Measurements from ENCODE around the gene ZNF217. TPM values are rescaled to one million over a fixed set of nuclear protein-coding genes. Genes with fewer than 3 reads are reported as not detected.
"Not testable (repeated sequence)": the region's sequence is repeated elsewhere in the genome, so short reads cannot be mapped to it uniquely, and the experiment has no call there.

The ZNF217 gene
- total RNA-seq, 1 donor from 2014 or later, result 33.8 TPM

GRCh38 chr20:53621482-53622246 is 28.0 kb upstream of the ZNF217 start:
- DNase-seq, result peak; percentile 92

GRCh38 chr20:53618490-53619000 is 24.9 kb upstream of the ZNF217 start:
- DNase-seq, result not testable (repeated sequence)

- no peak for DNase-seq
Measured at GRCh38 chr20:53617791-53618489, 24.3 kb upstream of the ZNF217 start.

GRCh38 chr20:53616489-53616888 is 22.9 kb upstream of the ZNF217 start:
- not testable (repeated sequence) for DNase-seq

GRCh38 chr20:53613748-53614147 is 20.1 kb upstream of the ZNF217 start:
- peak; percentile 37 for DNase-seq

GRCh38 chr20:53612289-53612688 is 18.6 kb upstream of the ZNF217 start:
- not testable (repeated sequence) for DNase-seq

- DNase-seq, result peak; percentile 67
Measured at GRCh38 chr20:53611449-53611894, 17.8 kb upstream of the ZNF217 start.

GRCh38 chr20:53609491-53610445 is 16.1 kb upstream of the ZNF217 start:
- DNase-seq, result peak; percentile 61

- DNase-seq, result no peak
Measured at GRCh38 chr20:53608456-53609452, 15.1 kb upstream of the ZNF217 start.

- DNase-seq, result no peak
Measured at GRCh38 chr20:53608071-53608455, 14.4 kb upstream of the ZNF217 start.

- DNase-seq, result no peak
Measured at GRCh38 chr20:53606364-53606985, 12.8 kb upstream of the ZNF217 start.

- not testable (repeated sequence) for DNase-seq
Measured at GRCh38 chr20:53605401-53605800, 11.8 kb upstream of the ZNF217 start.

GRCh38 chr20:53604846-53605245 is 11.2 kb upstream of the ZNF217 start:
- not testable (repeated sequence) for DNase-seq

GRCh38 chr20:53602661-53603060 is 9.0 kb upstream of the ZNF217 start:
- DNase-seq, result no peak

- DNase-seq, result no peak
Measured at GRCh38 chr20:53599910-53600632, 6.4 kb upstream of the ZNF217 start.

GRCh38 chr20:53599378-53599777 is 5.7 kb upstream of the ZNF217 start:
- no peak for DNase-seq

GRCh38 chr20:53599044-53599362 is 5.4 kb upstream of the ZNF217 start:
- DNase-seq, result no peak

GRCh38 chr20:53598140-53599043 is 4.8 kb upstream of the ZNF217 start:
- no peak for DNase-seq

All from skin of body (tissue), 2 donors.